Measurements from ENCODE around the gene CMSS1.
A peak's percentile ranks its signal among the peaks of the same experiment; 100 is the strongest.

CMSS1 gene

GRCh38 chr3:100122321-100122720 is 304.7 kb downstream of the CMSS1 start:
- no peak for DNase-seq

GRCh38 chr3:100123112-100123511 is 305.4 kb downstream of the CMSS1 start:
- no peak for DNase-seq

GRCh38 chr3:100124201-100124761 is 306.6 kb downstream of the CMSS1 start:
- DNase-seq: no peak

GRCh38 chr3:100125161-100125938 is 307.7 kb downstream of the CMSS1 start:
- no peak for DNase-seq

- DNase-seq: no peak
These were observed 310.1 kb downstream of the CMSS1 start for GRCh38 chr3:100127792-100128191.

- peak; percentile 21 for DNase-seq
These were observed 310.9 kb downstream of the CMSS1 start for GRCh38 chr3:100128565-100128964.

GRCh38 chr3:100129941-100130340 is 312.3 kb downstream of the CMSS1 start:
- no peak for DNase-seq

GRCh38 chr3:100131241-100131640 is 313.6 kb downstream of the CMSS1 start:
- no peak for DNase-seq

GRCh38 chr3:100136921-100137320 is 319.3 kb downstream of the CMSS1 start:
- DNase-seq: no peak

- no peak for DNase-seq
These were observed 323.3 kb downstream of the CMSS1 start for GRCh38 chr3:100140976-100141375.

GRCh38 chr3:100141586-100141985 is 323.9 kb downstream of the CMSS1 start:
- no peak for DNase-seq

- peak; percentile 3 for DNase-seq
These were observed 326.7 kb downstream of the CMSS1 start for GRCh38 chr3:100144255-100144866.

GRCh38 chr3:100149130-100149529 is 331.5 kb downstream of the CMSS1 start:
- DNase-seq: no peak

- DNase-seq: no peak
These were observed 332.2 kb downstream of the CMSS1 start for GRCh38 chr3:100149713-100150415.

GRCh38 chr3:100150473-100150872 is 332.8 kb downstream of the CMSS1 start:
- no peak for DNase-seq

GRCh38 chr3:100151024-100151707 is 333.5 kb downstream of the CMSS1 start:
- DNase-seq: no peak

GRCh38 chr3:100154171-100154570 is 336.5 kb downstream of the CMSS1 start:
- no peak for DNase-seq

GRCh38 chr3:100155128-100155527 is 337.5 kb downstream of the CMSS1 start:
- DNase-seq: no peak

- no peak for DNase-seq
These were observed 337.9 kb downstream of the CMSS1 start for GRCh38 chr3:100155590-100155989.

GRCh38 chr3:100157685-100158084 is 340.0 kb downstream of the CMSS1 start:
- DNase-seq: no peak

GRCh38 chr3:100158918-100159330 is 341.3 kb downstream of the CMSS1 start:
- DNase-seq: no peak

- peak; percentile 5 for DNase-seq
These were observed 341.9 kb downstream of the CMSS1 start for GRCh38 chr3:100159331-100160153.
